GM10266 (cell line): ENCODE data around the gene ZNG1F.
"Not testable (repeated sequence)": the region's sequence is repeated elsewhere in the genome, so short reads cannot be mapped to it uniquely, and the experiment has no call there.

ENCODE experiments used
- DNase-seq: peaks from one replicate; pipeline ENCODE4 v3.0.0; 2012; ENCODE audit errors: extremely low spot score
- CTCF ChIP-seq: IDR thresholded peaks from 2 replicates; pipeline ENCODE4 v1.5.1; 2012; ENCODE audit warnings: mild to moderate bottlenecking, low read depth; ENCODE audit not compliant: control insufficient read depth, insufficient read depth; ENCODE audit errors: missing control alignments

ZNG1F gene

GRCh38 chr9:41088450-41089059 lies 100.6 kb downstream of the ZNG1F start:
- not testable (repeated sequence) for DNase-seq
- TF ChIP-seq CTCF, result peak; percentile 9

- not testable (repeated sequence) for DNase-seq
Observed at GRCh38 chr9:41087929-41088328, 101.2 kb downstream of the ZNG1F start.

GRCh38 chr9:41087157-41087780 lies 101.8 kb downstream of the ZNG1F start:
- not testable (repeated sequence) for DNase-seq

GRCh38 chr9:41086685-41087084 lies 102.4 kb downstream of the ZNG1F start:
- not testable (repeated sequence) for DNase-seq

GRCh38 chr9:41086215-41086614 lies 102.9 kb downstream of the ZNG1F start:
- not testable (repeated sequence) for DNase-seq

GRCh38 chr9:41082358-41082757 lies 106.8 kb downstream of the ZNG1F start:
- not testable (repeated sequence) for DNase-seq
